HepG2 (cell line): ENCODE measurements around the gene CARS2. TPM values are rescaled to one million over a fixed set of nuclear protein-coding genes. Genes with fewer than 3 reads are reported as not detected.

ENCODE experiments used
- DNMT1 ChIP-seq: sonication (generic); formaldehyde crosslinking; IDR thresholded peaks from 2 replicates; pipeline ENCODE4 v1.5.1; 2020; ENCODE audit warnings: mild to moderate bottlenecking, missing genetic modification reagents
- ELF3 ChIP-seq: IDR thresholded peaks from 2 replicates; pipeline ENCODE4 v1.6.1; 2016; ENCODE audit warnings: missing genetic modification reagents, missing compliant biosample characterization
- FOSL1 ChIP-seq: sonication (generic); formaldehyde crosslinking; IDR thresholded peaks from 2 replicates; pipeline ENCODE4 v1.9.0; 2021; ENCODE audit warnings: missing genetic modification reagents, borderline replicate concordance
- GLI4 ChIP-seq: sonication (generic); formaldehyde crosslinking; IDR thresholded peaks from 2 replicates; pipeline ENCODE4 v1.5.1; 2020; ENCODE audit warnings: missing genetic modification reagents, mild to moderate bottlenecking, moderate library complexity, borderline replicate concordance
- HCFC1 ChIP-seq: fragments of 150-350 bp; IDR thresholded peaks from 2 replicates; pipeline ENCODE4 v1.6.1; 2014; ENCODE audit warnings: low read depth, low read length
- HNRNPL ChIP-seq: fragments of 200-400 bp; formaldehyde crosslinking; IDR thresholded peaks from 2 replicates; pipeline ENCODE4 v1.6.1; 2017; ENCODE audit warnings: mild to moderate bottlenecking, low read depth, low read length
- IRF1 ChIP-seq: sonication (generic); formaldehyde crosslinking; IDR thresholded peaks from 2 replicates; pipeline ENCODE4 v1.4.0; 2020; ENCODE audit warnings: low read depth, mild to moderate bottlenecking, missing genetic modification reagents
- MAZ ChIP-seq, 2 experiments: sonication (generic) in 1 of 2; formaldehyde crosslinking in 1 of 2; IDR thresholded peaks; 2 replicates each; pipeline versions ENCODE4 v1.5.0 to v1.6.1; 2012 to 2020; ENCODE audit warnings: low read depth in 2 of 2, mild to moderate bottlenecking in 2 of 2, borderline replicate concordance in 1 of 2, improper control_type of control experiment in 1 of 2, low read length in 1 of 2, missing genetic modification reagents in 1 of 2, moderate library complexity in 1 of 2
- MXI1 ChIP-seq: IDR thresholded peaks from 3 replicates; pipeline ENCODE4 v1.6.1; 2012; ENCODE audit warnings: low read depth, low read length, inconsistent platforms, borderline replicate concordance
- NFATC3 ChIP-seq: sonication (generic); formaldehyde crosslinking; IDR thresholded peaks from 2 replicates; pipeline ENCODE4 v1.5.1; 2020; ENCODE audit warnings: mild to moderate bottlenecking, missing genetic modification reagents
- NFYC ChIP-seq: IDR thresholded peaks from 2 replicates; pipeline ENCODE4 v1.6.1; 2016; ENCODE audit warnings: missing genetic modification reagents, missing compliant biosample characterization
- RFX1 ChIP-seq: fragments of 450-650 bp; IDR thresholded peaks from 2 replicates; pipeline ENCODE4 v1.6.1; 2017
- SRSF4 ChIP-seq: fragments of 200-400 bp; formaldehyde crosslinking; IDR thresholded peaks from one replicate; pipeline ENCODE4 v1.6.1; 2018; ENCODE audit warnings: mild to moderate bottlenecking, low read depth, low read length, moderate library complexity; ENCODE audit not compliant: poor library complexity, severe bottlenecking
- TFDP1 ChIP-seq: IDR thresholded peaks from 2 replicates; pipeline ENCODE4 v1.6.1; 2016; ENCODE audit warnings: missing compliant biosample characterization, missing genetic modification reagents, borderline replicate concordance
- ZNF30 ChIP-seq: sonication (generic); formaldehyde crosslinking; IDR thresholded peaks from 2 replicates; pipeline ENCODE4 v1.5.0; 2020; ENCODE audit warnings: mild to moderate bottlenecking, missing genetic modification reagents
- ZNF317 ChIP-seq: sonication (generic); formaldehyde crosslinking; IDR thresholded peaks from 2 replicates; pipeline ENCODE4 v1.5.0; 2020; ENCODE audit warnings: mild to moderate bottlenecking, missing genetic modification reagents
- ZNF430 ChIP-seq: sonication (generic); formaldehyde crosslinking; IDR thresholded peaks from 2 replicates; pipeline ENCODE4 v1.9.0; 2021; ENCODE audit warnings: mild to moderate bottlenecking, missing genetic modification reagents
- ZNF441 ChIP-seq: sonication (generic); formaldehyde crosslinking; IDR thresholded peaks from 2 replicates; pipeline ENCODE4 v1.7.0; 2021; ENCODE audit warnings: missing genetic modification reagents, borderline replicate concordance
- ZNF572 ChIP-seq: sonication (generic); formaldehyde crosslinking; IDR thresholded peaks from 2 replicates; pipeline ENCODE4 v1.5.1; 2020; ENCODE audit warnings: mild to moderate bottlenecking, missing genetic modification reagents
- ZNF598 ChIP-seq: sonication (generic); formaldehyde crosslinking; IDR thresholded peaks from 2 replicates; pipeline ENCODE4 v1.5.1; 2020; ENCODE audit warnings: mild to moderate bottlenecking, missing genetic modification reagents, borderline replicate concordance
- ZNF616 ChIP-seq: sonication (generic); formaldehyde crosslinking; IDR thresholded peaks from 2 replicates; pipeline ENCODE4 v1.5.0; 2020; ENCODE audit warnings: low read depth, mild to moderate bottlenecking, missing genetic modification reagents
- ZNF687 ChIP-seq: sonication (generic); formaldehyde crosslinking; IDR thresholded peaks from 2 replicates; pipeline ENCODE4 v1.5.1; 2020; ENCODE audit warnings: mild to moderate bottlenecking, missing genetic modification reagents, moderate library complexity
- ZNF773 ChIP-seq: sonication (generic); formaldehyde crosslinking; IDR thresholded peaks from 2 replicates; pipeline ENCODE4 v1.4.0; 2020; ENCODE audit warnings: missing genetic modification reagents, borderline replicate concordance
- polyA plus RNA-seq, 8 experiments: library from polyadenylated mRNA; depleted of rRNA in 3 of 8; stranded (reverse) in 7 of 8; unstranded in 1 of 8; fragments of >200 nt; fragmentation: Illumina TruSeq in 4 of 8; extraction: Trizol in 4 of 8; gene quantifications; 2 replicates each; pipeline versions ENCODE4 v1.2.1 to v1.2.3, GENCODE V29; 2011 to 2016; ENCODE audit warnings: low read depth in 4 of 8, missing spikeins in 1 of 8, mixed read lengths in 1 of 8; ENCODE audit not compliant: insufficient read depth in 1 of 8
- total RNA-seq, 5 experiments: library from RNA; depleted of rRNA; stranded (reverse); fragments of >200 nt; fragmentation: Illumina TruSeq; extraction: Trizol; gene quantifications; 2 replicates each; pipeline ENCODE4 v1.2.3, GENCODE V29; 2016; ENCODE audit warnings: low read depth in 1 of 5

CARS2 gene
- total and polyA plus RNA-seq, 2 of the 13 experiments (the other 11 are each of a cell fraction or from before 2014, with no cell fraction given), result 41.1 to 59.3 TPM

GRCh38 chr13:110715395-110716246 lies 9.7 kb upstream of the CARS2 start (continued):
- peak; percentile 45; the same call in 1 of the 3 replicates for TF ChIP-seq MXI1
- peak; percentile 95 for TF ChIP-seq NFYC (CRISPR knock-in tag)
- no peak; the same call in 1 of the 2 replicates for TF ChIP-seq HCFC1
- no peak; the same call in 1 of the 2 replicates for TF ChIP-seq ZNF430 (CRISPR knock-in tag)
- TF ChIP-seq FOSL1 (CRISPR knock-in tag), result peak; percentile 27; the same call in 1 of the 2 replicates
- no peak for TF ChIP-seq ZNF572
- no peak for TF ChIP-seq IRF1 (CRISPR knock-in tag)
- TF ChIP-seq ZNF598 (CRISPR knock-in tag), result 0 out of 2 replicates have a peak, but pooled peaks have one; percentile 20
- no peak for TF ChIP-seq SRSF4
- peak; percentile 74 for TF ChIP-seq ELF3 (CRISPR knock-in tag)
- peak; percentile 14; the same call in 1 of the 2 replicates for TF ChIP-seq MAZ (IDR thresholded peaks at IDR 0.05; ENCODE audit: borderline replicate concordance, low read depth, low read length)
- TF ChIP-seq MAZ (CRISPR knock-in tag; IDR thresholded peaks at IDR 0.05; ENCODE audit: low read depth), result no peak
- peak; percentile 56; the same call in 1 of the 2 replicates for TF ChIP-seq TFDP1
- TF ChIP-seq NFATC3, result 0 out of 2 replicates have a peak, but pooled peaks have one; percentile 65
- no peak for TF ChIP-seq RFX1
- TF ChIP-seq ZNF441 (CRISPR knock-in tag), result no peak; the same call in 1 of the 2 replicates
- TF ChIP-seq ZNF687 (CRISPR knock-in tag), result peak; percentile 69
- TF ChIP-seq ZNF773 (CRISPR knock-in tag), result no peak; the same call in 1 of the 2 replicates
- TF ChIP-seq ZNF616, result no peak
- TF ChIP-seq ZNF317, result no peak
- TF ChIP-seq HNRNPL, result 0 out of 2 replicates have a peak, but pooled peaks have one; percentile 34
- TF ChIP-seq GLI4 (CRISPR knock-in tag), result peak; percentile 57; the same call in 1 of the 2 replicates
- TF ChIP-seq DNMT1 (CRISPR knock-in tag), result no peak
- TF ChIP-seq ZNF30 (CRISPR knock-in tag), result no peak
